ENCODE results near the gene HMCN1.

Gene HMCN1

DNA sequence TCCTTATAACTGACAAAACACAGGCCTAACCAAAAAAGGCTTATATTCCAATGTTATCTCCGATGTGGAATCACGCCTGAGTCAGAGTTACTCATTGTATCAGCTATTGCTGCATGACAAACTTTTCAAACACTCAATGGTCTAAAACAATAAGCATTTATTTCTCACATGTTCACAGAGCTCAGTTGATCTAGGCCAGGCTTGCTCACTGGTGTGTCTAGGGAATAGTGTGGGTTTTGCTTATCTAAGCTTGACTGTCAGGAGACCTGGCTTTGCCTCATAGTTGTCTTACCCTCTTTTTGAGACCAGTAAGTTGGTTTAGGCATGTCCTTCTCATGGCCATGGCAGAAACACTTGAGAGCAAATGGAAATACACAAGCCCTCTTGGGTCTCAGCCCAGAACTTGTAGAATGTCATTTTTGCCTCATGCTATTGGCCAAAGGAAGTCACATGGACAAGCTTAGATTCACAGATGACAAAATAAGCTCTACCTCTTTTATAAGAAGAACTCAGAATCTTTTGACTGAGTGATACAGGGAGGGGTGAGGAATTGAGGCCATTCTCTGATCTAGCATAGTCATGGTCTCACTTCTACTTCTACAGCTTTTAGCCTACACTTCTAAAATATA, 130.8 kb downstream of the HMCN1 start:
- H3K27ac ChIP-seq: no peak overlapping the region
- ChIA-PET POLR2A (ENCODE audit: low non-redundant PET) (no interaction called here), CTCF (interaction anchor here (0.6 kb wide), 1 partner anchor 25 kb away, joined by 3 read pairs; no protein-coding TSS in a partner anchor)
- TF ChIP-seq, protein P1, sequence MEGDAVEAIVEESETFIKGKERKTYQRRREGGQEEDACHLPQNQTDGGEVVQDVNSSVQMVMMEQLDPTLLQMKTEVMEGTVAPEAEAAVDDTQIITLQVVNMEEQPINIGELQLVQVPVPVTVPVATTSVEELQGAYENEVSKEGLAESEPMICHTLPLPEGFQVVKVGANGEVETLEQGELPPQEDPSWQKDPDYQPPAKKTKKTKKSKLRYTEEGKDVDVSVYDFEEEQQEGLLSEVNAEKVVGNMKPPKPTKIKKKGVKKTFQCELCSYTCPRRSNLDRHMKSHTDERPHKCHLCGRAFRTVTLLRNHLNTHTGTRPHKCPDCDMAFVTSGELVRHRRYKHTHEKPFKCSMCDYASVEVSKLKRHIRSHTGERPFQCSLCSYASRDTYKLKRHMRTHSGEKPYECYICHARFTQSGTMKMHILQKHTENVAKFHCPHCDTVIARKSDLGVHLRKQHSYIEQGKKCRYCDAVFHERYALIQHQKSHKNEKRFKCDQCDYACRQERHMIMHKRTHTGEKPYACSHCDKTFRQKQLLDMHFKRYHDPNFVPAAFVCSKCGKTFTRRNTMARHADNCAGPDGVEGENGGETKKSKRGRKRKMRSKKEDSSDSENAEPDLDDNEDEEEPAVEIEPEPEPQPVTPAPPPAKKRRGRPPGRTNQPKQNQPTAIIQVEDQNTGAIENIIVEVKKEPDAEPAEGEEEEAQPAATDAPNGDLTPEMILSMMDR (conservative IDR thresholded peaks at IDR 0.05; ENCODE audit: low read depth): no peak
- peak; percentile 34 for DNase-seq (ENCODE audit: low spot score)

- DNase-seq (ENCODE audit: low spot score): no peak
- ChIA-PET POLR2A (ENCODE audit: low non-redundant PET) (no interaction called here), CTCF (no interaction called here)
- TF ChIP-seq, protein P1 (conservative IDR thresholded peaks at IDR 0.05; ENCODE audit: low read depth): no peak
- H3K27ac ChIP-seq: no peak overlapping the region
Measured at GRCh38 chr1:185869590-185869989, 135.4 kb downstream of the HMCN1 start.

DNA sequence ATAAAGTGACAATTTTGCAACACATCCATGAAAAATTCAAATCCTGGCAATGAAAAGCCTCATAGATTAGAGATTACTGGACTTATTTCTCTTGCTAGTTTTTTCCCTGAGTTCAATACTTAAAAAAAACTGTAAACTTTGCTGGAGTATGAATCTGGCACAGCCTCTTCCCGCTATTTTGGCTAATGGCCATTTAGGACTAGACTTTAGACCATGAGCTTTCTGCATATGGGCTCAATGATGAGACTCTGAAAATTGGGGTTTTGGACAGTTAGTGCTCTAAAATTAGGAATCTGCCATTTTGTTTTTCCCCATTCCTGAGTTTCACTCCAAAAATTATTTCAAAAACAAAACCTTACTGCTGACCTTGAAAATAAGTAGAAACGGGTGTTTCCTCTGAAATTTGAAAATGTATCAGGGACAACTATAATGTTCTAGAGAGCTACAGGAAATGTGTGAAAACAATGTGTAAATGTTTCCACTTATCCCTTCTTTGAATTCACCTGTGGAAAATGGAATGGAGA, 137.5 kb downstream of the HMCN1 start:
- POLR2A ChIA-PET (ENCODE audit: low non-redundant PET): no interaction called here
- DNase-seq (ENCODE audit: low spot score): no peak
- TF ChIP-seq, protein P1 (conservative IDR thresholded peaks at IDR 0.05; ENCODE audit: low read depth): no peak
- no peak overlapping the region for H3K27ac ChIP-seq
- CTCF ChIA-PET: no interaction called here

DNA sequence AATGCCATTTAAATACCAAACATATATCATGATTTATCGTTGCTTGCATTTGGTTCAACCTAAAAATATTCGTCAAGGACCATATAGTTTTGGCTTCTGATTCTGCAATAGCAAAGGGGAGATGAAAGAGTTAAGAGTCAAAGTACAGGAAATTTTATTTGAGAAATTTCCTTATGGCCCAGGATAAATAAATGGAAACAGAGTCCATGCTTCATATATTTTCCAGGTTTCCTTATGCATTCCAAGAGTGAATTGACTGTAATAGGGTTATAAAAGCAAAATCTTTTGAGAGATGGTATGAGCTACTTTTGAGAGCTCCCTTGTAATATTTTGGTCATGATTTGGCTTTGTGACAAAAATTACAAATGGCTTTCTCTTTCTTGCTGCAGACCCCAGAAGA, 140.1 kb downstream of the HMCN1 start:
- TF ChIP-seq, protein P1 (conservative IDR thresholded peaks at IDR 0.05; ENCODE audit: low read depth): no peak
- CTCF ChIA-PET: no interaction called here
- no peak for DNase-seq (ENCODE audit: low spot score)
- no peak overlapping the region for H3K27ac ChIP-seq
- POLR2A ChIA-PET (ENCODE audit: low non-redundant PET): no interaction called here

- TF ChIP-seq, protein P1 (conservative IDR thresholded peaks at IDR 0.05; ENCODE audit: low read depth): no peak
- CTCF ChIA-PET: no interaction called here
Measured at GRCh38 chr1:185880330-185880729, 146.1 kb downstream of the HMCN1 start.

GRCh38 chr1:185880779-185881333, 146.7 kb downstream of the HMCN1 start:
- ChIA-PET CTCF (interaction anchor here (0.6 kb wide), 1 partner anchor 12 kb away, joined by 3 read pairs; no protein-coding TSS in a partner anchor), POLR2A (ENCODE audit: low non-redundant PET) (no interaction called here)
- H3K27ac ChIP-seq: no peak overlapping the region
- TF ChIP-seq, protein P1 (conservative IDR thresholded peaks at IDR 0.05; ENCODE audit: low read depth): no peak
- DNase-seq (ENCODE audit: low spot score): no peak

More at GRCh38 chr1:185880330-185880729, 146.1 kb downstream of the HMCN1 start:
- no peak for DNase-seq (ENCODE audit: low spot score)
- POLR2A ChIA-PET (ENCODE audit: low non-redundant PET): no interaction called here
- no peak overlapping the region for H3K27ac ChIP-seq

Data from RWPE1 (cell line).